Mesodermal cell (in vitro differentiated cells): Measurements from ENCODE around the gene SPATA31A7. TPM values are rescaled to one million over a fixed set of nuclear protein-coding genes. Genes with fewer than 3 reads are reported as not detected.
"Not testable (repeated sequence)": the region's sequence is repeated elsewhere in the genome, so short reads cannot be mapped to it uniquely, and the experiment has no call there.

Experiments used
- H3K27ac ChIP-seq: 2 replicates; pipeline ENCODE4 v1.7.0; 2013; ENCODE audit warnings: mild to moderate bottlenecking, low read depth, low read length, moderate library complexity; ENCODE audit not compliant: severe bottlenecking
- H3K36me3 ChIP-seq: 2 replicates; pipeline ENCODE4 v1.7.1; 2013; ENCODE audit warnings: mild to moderate bottlenecking, low read length, moderate library complexity; ENCODE audit not compliant: control insufficient read depth, insufficient read depth
- H3K4me1 ChIP-seq: one replicate; pipeline ENCODE4 v1.7.1; 2013; ENCODE audit warnings: mild to moderate bottlenecking, low read length; ENCODE audit not compliant: insufficient read depth, control insufficient read depth, poor library complexity, severe bottlenecking
- H3K4me3 ChIP-seq: 2 replicates; pipeline ENCODE4 v1.7.0; 2013; ENCODE audit warnings: low read length, control low read depth, mild to moderate bottlenecking; ENCODE audit not compliant: insufficient read depth, poor library complexity, severe bottlenecking; ENCODE audit errors: extremely low read depth
- H3K9me3 ChIP-seq: 2 replicates; pipeline ENCODE4 v1.7.1; 2013; ENCODE audit warnings: mild to moderate bottlenecking, low read length, moderate library complexity; ENCODE audit not compliant: control insufficient read depth
- WGBS, 2 experiments: methylation state at CpG; one replicate each; pipeline ENCODE4 v1.1.5; 2013; ENCODE audit warnings: missing lambda C conversion rate in 2 of 2; ENCODE audit not compliant: insufficient coverage in 2 of 2; 5-methylcytosine and 5-hydroxymethylcytosine counted together
- polyA plus RNA-seq, 2 experiments: library from polyadenylated mRNA; stranded (reverse); fragments of 50-300 nt; gene quantifications; one replicate each; pipeline ENCODE4 v1.2.3, GENCODE V29; 2013

SPATA31A7 gene
- not detected for polyA plus RNA-seq (2013, experiment 1 of 2)
- not detected for polyA plus RNA-seq (2013, experiment 2 of 2)

- not testable (repeated sequence) for H3K27ac ChIP-seq, H3K9me3 ChIP-seq, H3K4me1 ChIP-seq, H3K36me3 ChIP-seq, H3K4me3 ChIP-seq
- no CpG with 5 or more reads among the region's 7 CpGs for WGBS, 2 experiments
Measured at GRCh38 chr9:61189736-61190135, at the start of gene SPATA31A7. SPATA31A7 (plus strand) TSS chr9:61190036; CDS start chr9:61190065, 29 bp downstream.

- H3K36me3 ChIP-seq, H3K4me3 ChIP-seq, H3K4me1 ChIP-seq, H3K9me3 ChIP-seq, H3K27ac ChIP-seq: not testable (repeated sequence)
- no CpG with 5 or more reads among the region's 4 CpGs for WGBS, 2 experiments
Measured at GRCh38 chr9:61226438-61226837, 36.6 kb downstream of the SPATA31A7 start.
